Kidney (tissue), 14 donors: ENCODE results near the gene CCNH. TPM values are rescaled to one million over a fixed set of nuclear protein-coding genes. Genes with fewer than 3 reads are reported as not detected.

Experiments
- DNase-seq, 5 donors: peaks; one replicate each; pipeline ENCODE4 v3.0.0-alpha.2; 2013 to 2020
- FAIRE-seq: peaks from 2 replicates; lab custom pipeline; 2012; peaks lifted over from hg19 to GRCh38; lab: Jason Lieb, UNC
- H3K27ac ChIP-seq, 2 donors: one replicate each; pipeline ENCODE4 v1.7.0; 2013; ENCODE audit warnings: low read depth in 2 of 2, low read length in 2 of 2, inconsistent platforms in 1 of 2
- H3K27me3 ChIP-seq: one replicate; pipeline ENCODE4 v1.7.1; 2013; ENCODE audit warnings: low read length, inconsistent platforms; ENCODE audit not compliant: control insufficient read depth, insufficient read depth
- H3K36me3 ChIP-seq, 3 donors: one replicate each; pipeline versions ENCODE4 v1.7.0 to v1.7.1; 2013; ENCODE audit warnings: low read length in 3 of 3, control low read depth in 1 of 3, inconsistent platforms in 1 of 3; ENCODE audit not compliant: insufficient read depth in 3 of 3, control insufficient read depth in 2 of 3
- H3K4me1 ChIP-seq, 3 donors: one replicate each; pipeline versions ENCODE4 v1.7.0 to v1.7.1; 2013; ENCODE audit warnings: low read length in 3 of 3, inconsistent platforms in 1 of 3, low read depth in 1 of 3; ENCODE audit not compliant: control insufficient read depth in 2 of 3, insufficient read depth in 2 of 3
- H3K4me3 ChIP-seq, 3 donors: one replicate each; pipeline versions ENCODE4 v1.7.0 to v1.8.1; 2013; ENCODE audit warnings: low read length in 3 of 3, control low read depth in 1 of 3, inconsistent platforms in 1 of 3
- H3K9ac ChIP-seq, 3 donors: one replicate each; pipeline versions ENCODE4 v1.7.0 to v1.7.1; 2013; ENCODE audit warnings: low read length in 3 of 3, control low read depth in 1 of 3, inconsistent platforms in 1 of 3
- H3K9me3 ChIP-seq, 3 donors: one replicate each; pipeline versions ENCODE4 v1.7.0 to v1.7.1; 2013; ENCODE audit warnings: low read length in 3 of 3, control low read depth in 1 of 3, inconsistent platforms in 1 of 3; ENCODE audit not compliant: control insufficient read depth in 2 of 3, insufficient read depth in 1 of 3
- intact Hi-C: fragments of 100-400 bp; cut with DNase I; formaldehyde crosslinking; loops from one replicate; pipeline ENCODE4 v1.11.1; 2022
- polyA plus RNA-seq: library from polyadenylated mRNA; stranded (reverse); fragments of 350-450 nt; fragmentation: Illumina TruSeq; extraction: RNeasy Lipid Tissue Mini Kit (QIAGEN cat#74804); gene quantifications from one replicate; pipeline ENCODE4 v1.2.3, GENCODE V29; 2014; ENCODE audit warnings: low read depth, low replicate concordance; ENCODE audit not compliant: insufficient read depth
- total RNA-seq: library from RNA; stranded (reverse); fragmentation: NEBNext Ultra II Directional; extraction: Animal tissue kit (Norgen Biotek cat#: 25700); gene quantifications from one replicate; pipeline ENCODE4 v1.2.1, GENCODE V29; 2021
- TF ChIP-seq, protein P1 (sequence below): IDR thresholded peaks from 3 replicates; pipeline ENCODE4 v1.5.1; 2012; ENCODE audit warnings: mild to moderate bottlenecking, moderate library complexity, borderline replicate concordance; ENCODE audit not compliant: insufficient read depth; ENCODE audit errors: extremely low read depth
- donor health status: control.
- donor health status: control.
- donor health status: control.
- donor health status: control.
- donor health status: control.
- donor health status: DM: yes; HTN: yes; CAD: no.
- donor health status: Normal renal cell carcinoma (clear cell type).

Gene CCNH
- total and polyA plus RNA-seq, 2 donors from 2014 or later, result 49.7 to 52.6 TPM

DNA sequence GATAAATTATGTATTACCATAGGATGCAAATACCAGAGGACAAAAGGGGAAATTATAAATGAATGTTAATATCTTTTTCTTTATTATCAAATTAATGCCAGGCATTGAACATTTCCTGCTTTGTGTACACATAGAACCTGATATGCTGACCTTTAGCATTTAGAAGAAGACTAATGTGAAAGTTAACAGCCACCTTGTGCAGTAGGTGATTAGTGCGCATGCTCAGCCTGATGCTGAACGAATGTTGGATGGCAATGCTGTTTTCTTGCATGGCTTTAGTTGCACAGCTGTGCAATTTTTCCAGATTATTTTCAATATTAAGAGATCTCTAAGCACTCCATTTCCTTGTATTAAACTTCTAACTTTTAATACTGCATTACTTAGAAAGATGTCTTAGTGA is 45.5 kb downstream of the CCNH start:
- TF ChIP-seq, protein P1, sequence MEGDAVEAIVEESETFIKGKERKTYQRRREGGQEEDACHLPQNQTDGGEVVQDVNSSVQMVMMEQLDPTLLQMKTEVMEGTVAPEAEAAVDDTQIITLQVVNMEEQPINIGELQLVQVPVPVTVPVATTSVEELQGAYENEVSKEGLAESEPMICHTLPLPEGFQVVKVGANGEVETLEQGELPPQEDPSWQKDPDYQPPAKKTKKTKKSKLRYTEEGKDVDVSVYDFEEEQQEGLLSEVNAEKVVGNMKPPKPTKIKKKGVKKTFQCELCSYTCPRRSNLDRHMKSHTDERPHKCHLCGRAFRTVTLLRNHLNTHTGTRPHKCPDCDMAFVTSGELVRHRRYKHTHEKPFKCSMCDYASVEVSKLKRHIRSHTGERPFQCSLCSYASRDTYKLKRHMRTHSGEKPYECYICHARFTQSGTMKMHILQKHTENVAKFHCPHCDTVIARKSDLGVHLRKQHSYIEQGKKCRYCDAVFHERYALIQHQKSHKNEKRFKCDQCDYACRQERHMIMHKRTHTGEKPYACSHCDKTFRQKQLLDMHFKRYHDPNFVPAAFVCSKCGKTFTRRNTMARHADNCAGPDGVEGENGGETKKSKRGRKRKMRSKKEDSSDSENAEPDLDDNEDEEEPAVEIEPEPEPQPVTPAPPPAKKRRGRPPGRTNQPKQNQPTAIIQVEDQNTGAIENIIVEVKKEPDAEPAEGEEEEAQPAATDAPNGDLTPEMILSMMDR, result no peak
- Histone ChIP-seq H3K27me3 (no peaks in the 10 kb centered on the region), H3K4me3 (no peak overlapping the region), H3K27ac (no peak overlapping the region), H3K9ac (no peak overlapping the region), H3K36me3 (peaks cover 0 to 10% (median 6%) of the 10 kb centered on the region in 3 donors), H3K4me1 (no peaks in the 10 kb centered on the region), H3K9me3 (no peaks in the 10 kb centered on the region)
- intact Hi-C loops, result no loop called here
- no peak for FAIRE-seq
- no peak for DNase-seq

DNA sequence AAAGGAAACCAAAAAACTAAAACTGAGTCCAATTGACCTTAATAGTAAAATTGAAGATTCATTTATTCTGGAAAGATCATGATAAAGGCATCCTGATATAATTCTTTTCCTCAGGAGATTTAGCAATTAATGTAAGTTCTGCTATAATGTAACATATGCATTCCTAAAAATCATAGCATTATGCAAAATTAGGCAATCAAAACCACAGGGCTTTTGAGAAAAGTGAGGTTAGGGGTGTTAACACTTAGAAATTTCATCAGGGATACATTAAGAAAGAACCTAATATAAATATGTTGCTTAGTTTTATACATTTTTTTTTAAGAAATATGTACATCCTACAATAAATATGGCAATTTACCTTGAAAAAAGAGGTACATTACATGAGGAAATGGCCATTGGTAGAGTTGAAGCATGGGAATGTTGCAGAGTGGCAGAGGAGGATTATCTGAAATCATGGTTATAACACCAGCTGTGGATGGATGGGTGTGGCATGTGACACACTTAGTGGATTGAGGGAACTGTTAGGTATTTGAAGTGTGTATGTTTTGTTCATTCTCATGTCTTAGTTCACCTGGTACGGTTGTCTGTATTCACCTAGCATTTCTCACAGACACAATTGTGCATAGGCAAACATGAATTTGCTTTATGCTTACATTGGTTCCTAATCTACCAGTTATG is 51.1 kb downstream of the CCNH start:
- no peaks in the 10 kb centered on the region for H3K27me3 ChIP-seq
- intact Hi-C loops, result no loop called here

DNA sequence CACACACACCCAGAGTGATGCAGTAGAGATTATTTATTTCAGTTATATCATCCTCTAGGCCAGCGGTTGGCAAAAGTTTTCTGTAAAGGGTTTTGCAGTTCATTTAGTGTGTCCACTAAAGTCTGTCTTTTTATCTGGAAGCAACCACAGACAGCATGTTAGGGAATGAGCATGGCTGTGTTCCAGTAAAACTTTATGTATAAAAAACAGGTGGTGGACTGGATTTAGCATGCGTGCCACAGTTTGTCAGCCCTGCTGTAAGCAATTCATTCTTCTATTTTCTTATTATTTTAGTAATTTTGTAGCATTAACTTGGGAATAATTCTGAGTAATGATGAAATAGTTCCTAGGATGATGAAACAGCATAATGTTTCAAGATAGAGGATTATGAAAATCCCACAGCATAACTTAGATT is 51.7 kb downstream of the CCNH start:
- TF ChIP-seq, protein P1, result no peak
- H3K27me3 ChIP-seq, result no peaks in the 10 kb centered on the region
- DNase-seq, result no peak

More for the DNA sequence above, 51.1 kb downstream of the CCNH start:
- TF ChIP-seq, protein P1, result no peak
- Histone ChIP-seq H3K27ac (no peak overlapping the region), H3K4me1 (no peaks in the 10 kb centered on the region), H3K4me3 (no peak overlapping the region), H3K9me3 (no peaks in the 10 kb centered on the region), H3K36me3 (peaks cover 2 to 6% (median 5%) of the 10 kb centered on the region in 3 donors), H3K9ac (no peak overlapping the region)
- FAIRE-seq (no peak), DNase-seq (no peak)

More for the DNA sequence above, 51.7 kb downstream of the CCNH start:
- H3K4me1 ChIP-seq, result no peaks in the 10 kb centered on the region
- H3K9ac ChIP-seq, result no peak overlapping the region
- H3K36me3 ChIP-seq, result peaks cover 2 to 6% (median 5%) of the 10 kb centered on the region in 3 donors
- intact Hi-C loops, result no loop called here
- FAIRE-seq, result no peak
- H3K27ac ChIP-seq, result no peak overlapping the region
- H3K4me3 ChIP-seq, result no peak overlapping the region
- no peaks in the 10 kb centered on the region for H3K9me3 ChIP-seq
